ENCODE results near the gene IGFL1. TPM values are rescaled to one million over a fixed set of nuclear protein-coding genes. Genes with fewer than 3 reads are reported as not detected.
"Not testable (repeated sequence)": the region's sequence is repeated elsewhere in the genome, so short reads cannot be mapped to it uniquely, and the experiment has no call there.

IGFL1 gene
- total and polyA plus RNA-seq, 2 donors, result 0.11 TPM; not detected in 1

DNA sequence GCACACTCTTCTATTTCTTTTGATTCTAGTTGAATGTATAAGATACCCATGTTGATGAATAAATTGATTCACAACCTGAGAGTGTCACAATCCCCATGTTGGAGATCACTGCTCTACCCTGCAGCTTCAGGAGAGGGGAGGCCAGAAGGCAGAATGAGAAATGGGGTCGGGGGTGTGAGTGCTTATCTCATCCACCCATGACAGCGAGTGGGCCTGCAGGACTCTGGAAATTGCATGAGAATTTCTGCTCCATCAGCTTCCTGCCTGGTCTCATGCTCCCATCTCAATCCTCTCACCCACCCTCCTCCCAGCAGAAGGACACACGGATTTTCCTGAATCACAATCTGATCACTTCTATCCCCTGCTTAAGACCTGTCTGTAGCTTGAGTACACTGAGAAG is 22.9 kb upstream of the IGFL1 start:
- no peak overlapping the region for H3K4me3 ChIP-seq (ENCODE audit: low read depth, low read length)
- no peak overlapping the region for H3K27ac ChIP-seq (ENCODE audit: low read depth)
- no peaks in the 10 kb centered on the region for H3K4me1 ChIP-seq (ENCODE audit: insufficient read depth)
- DNase-seq (ENCODE audit: extremely low spot score), result no peak
- no peaks in the 10 kb centered on the region for H3K36me3 ChIP-seq (ENCODE audit: insufficient read depth)
- WGBS, result 60% methylated on average over 3 of the region's 3 CpGs

DNA sequence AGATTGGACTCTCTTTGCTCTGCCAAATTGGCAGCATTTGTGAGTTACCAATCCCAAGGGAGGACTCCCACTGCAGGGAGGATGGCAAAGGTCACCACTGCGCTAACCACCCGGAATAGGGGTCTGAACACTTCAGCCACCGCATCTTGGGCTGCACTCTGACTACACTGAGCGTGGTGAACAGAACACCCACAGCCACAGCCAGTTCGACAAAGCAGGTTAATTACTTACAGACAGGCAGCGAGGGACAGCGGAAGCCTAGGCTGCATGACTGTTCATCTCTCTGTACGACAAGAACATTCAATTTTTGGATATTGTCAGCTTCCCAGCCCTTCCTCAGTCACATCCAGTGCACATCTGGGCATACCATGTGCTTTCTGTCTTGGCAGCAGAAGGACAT is 21.7 kb upstream of the IGFL1 start:
- not testable (repeated sequence) for H3K36me3 ChIP-seq (ENCODE audit: insufficient read depth); H3K4me1 ChIP-seq (ENCODE audit: insufficient read depth); H3K4me3 ChIP-seq (ENCODE audit: low read depth, low read length); H3K27ac ChIP-seq (ENCODE audit: low read depth); DNase-seq (ENCODE audit: extremely low spot score)
- WGBS, result 80% methylated on average over 6 of the region's 8 CpGs

DNA sequence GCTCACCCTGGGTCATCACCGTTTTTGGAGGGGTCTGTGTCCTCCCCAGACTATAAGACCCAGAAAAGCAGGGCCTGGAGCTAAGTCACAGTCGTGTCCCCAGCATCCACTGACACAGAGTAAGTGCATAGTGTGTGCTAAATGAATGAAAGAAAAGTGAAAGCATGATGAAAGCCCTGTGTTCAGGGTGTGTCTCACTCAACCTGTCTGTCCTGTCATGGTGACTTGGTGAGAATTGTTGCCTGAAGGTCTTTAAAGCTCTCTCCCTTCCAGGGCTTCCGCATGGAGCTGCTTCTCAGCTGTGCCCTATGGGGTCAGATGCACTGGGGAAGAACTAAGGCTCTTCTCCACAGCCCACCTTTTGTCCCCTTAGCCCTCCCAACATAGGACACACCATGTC is 20.5 kb upstream of the IGFL1 start:
- H3K4me1 ChIP-seq (ENCODE audit: insufficient read depth), result no peaks in the 10 kb centered on the region
- no peak for DNase-seq (ENCODE audit: extremely low spot score)
- H3K4me3 ChIP-seq (ENCODE audit: low read depth, low read length), result no peak overlapping the region
- WGBS, result 54% methylated on average over 3 of the region's 3 CpGs
- no peaks in the 10 kb centered on the region for H3K36me3 ChIP-seq (ENCODE audit: insufficient read depth)
- H3K27ac ChIP-seq (ENCODE audit: low read depth), result no peak overlapping the region

DNA sequence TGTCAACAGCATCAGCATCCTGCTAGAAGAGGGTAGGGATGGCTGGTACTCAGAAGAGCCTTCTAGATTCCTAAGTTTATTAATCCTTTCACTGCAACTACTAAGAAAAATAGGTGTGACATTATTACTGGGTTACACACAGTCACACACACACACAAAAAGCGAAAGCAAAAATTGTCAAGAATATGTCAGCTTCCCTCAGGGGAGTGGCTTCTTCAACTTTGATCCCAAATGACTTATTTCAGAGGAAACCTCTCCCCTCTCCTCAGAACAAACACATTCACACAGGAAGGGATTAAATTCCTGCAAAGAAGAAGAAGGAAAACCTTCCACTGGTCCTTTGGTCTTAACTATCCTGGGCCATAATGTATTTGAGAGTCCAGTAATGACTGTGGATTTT is 20.1 kb upstream of the IGFL1 start:
- no peak for DNase-seq (ENCODE audit: extremely low spot score)
- WGBS, result 81% methylated on average over 1 of the region's 1 CpG
- Histone ChIP-seq H3K36me3 (ENCODE audit: insufficient read depth) (no peaks in the 10 kb centered on the region), H3K4me1 (ENCODE audit: insufficient read depth) (no peaks in the 10 kb centered on the region), H3K27ac (ENCODE audit: low read depth) (no peak overlapping the region), H3K4me3 (ENCODE audit: low read depth, low read length) (no peak overlapping the region)

DNA sequence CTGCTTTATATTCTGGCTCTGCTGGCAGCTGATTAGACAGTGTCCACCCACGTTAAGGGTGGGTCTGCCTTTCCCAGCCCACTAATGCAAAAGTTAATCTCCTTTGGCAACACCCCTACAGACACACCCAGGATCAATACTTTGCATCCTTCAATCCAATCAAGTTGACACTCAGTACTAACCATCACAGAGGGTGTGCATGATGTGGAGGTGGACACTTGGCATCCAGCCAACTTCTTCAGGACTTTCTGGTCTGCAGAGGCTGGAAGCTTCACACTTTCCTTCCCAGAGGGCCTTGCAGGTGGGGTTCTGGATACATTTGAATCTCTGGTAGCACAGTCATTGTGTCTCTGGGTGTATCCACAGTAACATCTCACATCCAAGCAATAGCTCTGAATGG is 18.9 kb upstream of the IGFL1 start:
- no peaks in the 10 kb centered on the region for H3K4me1 ChIP-seq (ENCODE audit: insufficient read depth)
- no peaks in the 10 kb centered on the region for H3K36me3 ChIP-seq (ENCODE audit: insufficient read depth)
- no peak overlapping the region for H3K27ac ChIP-seq (ENCODE audit: low read depth)
- DNase-seq (ENCODE audit: extremely low spot score), result no peak
- WGBS, result 42% methylated on average over 1 of the region's 1 CpG
- no peak overlapping the region for H3K4me3 ChIP-seq (ENCODE audit: low read depth, low read length)

DNA sequence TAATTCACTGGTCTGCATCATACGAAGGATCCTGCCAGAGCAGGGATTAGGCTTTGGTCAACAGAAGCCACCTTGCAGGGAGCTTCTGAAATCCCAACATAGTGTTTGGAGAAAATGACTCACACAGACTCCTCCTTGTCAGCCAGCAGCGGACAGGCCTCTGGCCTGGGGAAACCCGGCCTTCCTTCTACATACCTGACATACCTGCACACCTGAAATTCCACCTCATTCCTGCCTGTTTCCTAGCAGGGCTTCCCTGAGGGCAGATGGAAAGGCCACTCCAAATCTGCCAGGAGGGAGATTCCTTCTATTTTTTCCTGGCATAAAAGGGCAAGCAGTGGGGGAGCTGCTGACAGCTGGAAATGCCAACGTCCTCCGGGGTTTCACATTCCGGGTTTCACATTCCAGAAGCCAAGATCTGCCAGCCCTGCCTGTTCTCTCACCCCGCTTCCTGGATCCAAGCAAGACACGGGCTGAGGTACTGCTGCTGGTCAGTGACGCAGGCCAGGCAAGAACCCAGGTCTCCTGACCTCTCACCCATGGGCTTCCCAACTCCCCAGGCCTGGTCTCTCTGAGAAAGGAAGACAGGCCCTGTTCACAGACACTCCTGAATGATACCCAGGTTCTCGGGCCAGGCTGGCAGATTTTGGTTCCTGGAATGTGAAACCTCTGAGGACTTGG is 18.2 kb upstream of the IGFL1 start:
- Histone ChIP-seq H3K4me3 (ENCODE audit: low read depth, low read length) (no peak overlapping the region), H3K27ac (ENCODE audit: low read depth) (no peak overlapping the region), H3K4me1 (ENCODE audit: insufficient read depth) (no peaks in the 10 kb centered on the region), H3K36me3 (ENCODE audit: insufficient read depth) (no peaks in the 10 kb centered on the region)
- 39% methylated on average over 10 of the region's 10 CpGs for WGBS
- no peak for DNase-seq (ENCODE audit: extremely low spot score)

DNA sequence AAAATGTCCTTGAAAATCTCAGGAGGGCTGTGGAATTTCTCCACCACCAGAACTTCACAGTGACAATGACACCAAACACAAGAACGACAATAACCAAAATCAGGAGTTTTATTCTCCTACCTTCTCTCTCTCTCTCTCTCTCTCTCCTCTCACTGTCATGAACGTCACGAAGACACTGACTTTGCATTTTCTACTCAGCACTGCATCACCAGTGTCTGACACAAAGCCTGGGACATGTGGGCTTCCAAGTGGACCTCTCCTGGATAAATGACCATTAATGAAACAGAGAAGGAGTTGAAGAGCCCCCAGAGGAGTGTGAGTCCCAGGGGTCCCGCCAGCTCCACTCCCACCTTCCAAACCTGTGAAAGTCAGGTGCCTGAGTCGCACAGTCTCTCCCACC is 16.9 kb upstream of the IGFL1 start:
- H3K36me3 ChIP-seq (ENCODE audit: insufficient read depth); DNase-seq (ENCODE audit: extremely low spot score); H3K27ac ChIP-seq (ENCODE audit: low read depth); H3K4me1 ChIP-seq (ENCODE audit: insufficient read depth); H3K4me3 ChIP-seq (ENCODE audit: low read depth, low read length): not testable (repeated sequence)
- 74% methylated on average over 5 of the region's 5 CpGs for WGBS

DNA sequence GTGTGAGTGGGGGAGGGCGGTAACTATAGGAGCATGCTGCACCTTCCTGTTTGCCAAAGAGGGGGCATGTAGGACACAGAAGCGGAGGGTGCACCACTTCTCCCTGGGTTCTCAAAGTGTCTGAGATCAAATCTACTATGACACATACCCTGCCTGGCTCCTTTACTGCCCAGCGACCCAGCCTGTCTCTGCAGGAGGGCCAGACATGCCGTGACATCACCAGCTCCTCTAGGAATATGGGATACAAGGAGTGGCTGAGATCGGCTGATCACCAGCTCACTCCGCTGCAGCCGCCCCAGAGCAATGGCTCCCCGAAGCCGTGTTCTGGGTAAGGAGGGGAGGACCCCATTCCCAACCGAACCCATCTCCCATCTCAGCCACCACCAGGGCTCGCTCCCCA is 16.4 kb upstream of the IGFL1 start:
- no peak for DNase-seq (ENCODE audit: extremely low spot score)
- no peaks in the 10 kb centered on the region for H3K4me1 ChIP-seq (ENCODE audit: insufficient read depth)
- WGBS, result 81% methylated on average over 11 of the region's 11 CpGs
- no peaks in the 10 kb centered on the region for H3K36me3 ChIP-seq (ENCODE audit: insufficient read depth)
- no peak overlapping the region for H3K27ac ChIP-seq (ENCODE audit: low read depth)
- no peak overlapping the region for H3K4me3 ChIP-seq (ENCODE audit: low read depth, low read length)

DNA sequence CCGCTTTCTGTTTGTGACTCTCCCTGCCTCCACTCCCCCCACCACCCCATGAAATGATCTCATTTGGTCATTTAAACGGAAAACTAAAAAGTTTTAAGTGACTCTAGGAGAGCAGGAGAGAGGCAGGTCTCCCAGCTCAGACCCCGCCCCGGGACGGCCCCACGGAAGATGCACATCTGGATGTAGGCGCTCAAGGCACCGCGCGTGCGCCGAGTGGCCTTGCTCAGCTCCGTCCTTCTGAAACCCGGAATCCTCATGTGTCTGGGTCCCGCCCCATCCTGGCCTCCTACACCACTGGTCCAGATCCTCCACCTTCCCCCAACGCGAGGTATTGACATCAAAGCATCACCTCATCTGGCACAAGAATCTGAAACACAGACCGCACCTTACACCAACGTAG is 15.7 kb upstream of the IGFL1 start:
- no peak for DNase-seq (ENCODE audit: extremely low spot score)
- H3K36me3 ChIP-seq (ENCODE audit: insufficient read depth), result no peaks in the 10 kb centered on the region
- H3K4me1 ChIP-seq (ENCODE audit: insufficient read depth), result no peaks in the 10 kb centered on the region
- no peak overlapping the region for H3K4me3 ChIP-seq (ENCODE audit: low read depth, low read length)
- WGBS, result 88% methylated on average over 19 of the region's 19 CpGs
- no peak overlapping the region for H3K27ac ChIP-seq (ENCODE audit: low read depth)

DNA sequence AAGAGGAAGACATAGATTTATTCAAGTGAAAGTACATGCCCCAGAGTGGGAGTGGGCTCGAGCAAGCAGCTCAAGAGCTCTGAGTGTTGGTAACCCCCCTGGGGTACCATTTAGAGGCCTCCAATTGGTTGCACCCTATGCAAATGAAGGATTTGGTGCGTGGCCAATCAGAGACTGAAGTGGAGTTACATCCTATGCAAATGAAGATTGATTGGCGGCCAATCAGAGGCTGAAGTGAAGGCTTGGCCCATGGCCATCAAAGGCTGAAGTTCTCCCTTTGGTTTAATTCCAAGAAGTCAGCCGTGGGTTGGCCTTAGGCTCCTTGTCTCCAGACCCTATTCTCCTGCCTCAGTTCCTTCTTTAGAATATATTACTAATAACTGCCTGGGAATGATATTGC is 12.9 kb upstream of the IGFL1 start:
- Histone ChIP-seq H3K36me3 (ENCODE audit: insufficient read depth) (no peaks in the 10 kb centered on the region), H3K4me1 (ENCODE audit: insufficient read depth) (no peaks in the 10 kb centered on the region), H3K4me3 (ENCODE audit: low read depth, low read length) (no peak overlapping the region), H3K27ac (ENCODE audit: low read depth) (no peak overlapping the region)
- WGBS, result 59% methylated on average over 4 of the region's 4 CpGs
- no peak for DNase-seq (ENCODE audit: extremely low spot score)

DNA sequence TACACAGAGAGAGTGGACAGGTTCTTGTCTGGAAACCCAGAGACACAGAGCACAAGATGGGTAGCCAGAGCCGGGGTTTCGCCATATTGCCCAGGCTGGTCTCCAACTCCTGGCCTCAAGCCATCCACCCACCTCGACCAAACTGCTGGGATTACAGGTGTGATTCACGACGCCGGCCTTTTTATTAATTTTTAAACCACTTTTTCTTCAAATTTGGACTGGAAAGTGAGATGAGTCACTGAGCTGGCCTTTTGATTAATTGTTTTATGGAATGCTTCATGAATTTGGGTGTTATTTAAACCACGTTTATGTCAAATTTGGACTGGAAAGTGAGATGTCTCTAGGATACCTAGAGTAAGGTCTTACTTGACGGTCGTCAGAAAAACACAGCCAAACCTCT is 12.1 kb upstream of the IGFL1 start:
- WGBS, result 84% methylated on average over 9 of the region's 9 CpGs
- no peak for DNase-seq (ENCODE audit: extremely low spot score)

DNA sequence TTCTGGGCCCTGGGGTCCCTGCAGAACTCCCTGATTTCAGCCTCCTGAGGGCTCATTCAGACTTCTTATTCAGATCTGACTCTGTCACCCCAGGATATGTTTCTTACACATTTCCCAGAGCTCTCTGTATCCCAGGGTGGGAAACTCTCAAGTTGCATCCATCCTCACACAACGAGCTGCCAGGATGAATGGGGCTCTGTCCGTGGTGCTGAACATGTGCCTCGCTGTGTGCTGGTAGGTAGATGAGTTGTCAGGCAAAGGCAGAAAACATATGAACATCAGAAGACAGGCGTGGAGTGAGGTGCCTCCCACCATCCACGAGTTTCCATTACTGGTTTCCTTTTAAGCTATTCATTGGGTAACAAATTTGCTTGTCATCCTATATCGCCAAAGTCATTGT is 11.4 kb upstream of the IGFL1 start:
- H3K4me1 ChIP-seq (ENCODE audit: insufficient read depth), result no peaks in the 10 kb centered on the region
- DNase-seq (ENCODE audit: extremely low spot score), result no peak
- 15% methylated on average over 6 of the region's 6 CpGs for WGBS
- H3K36me3 ChIP-seq (ENCODE audit: insufficient read depth), result no peaks in the 10 kb centered on the region
- H3K27ac ChIP-seq (ENCODE audit: low read depth), result no peak overlapping the region
- H3K4me3 ChIP-seq (ENCODE audit: low read depth, low read length), result no peak overlapping the region

More for the DNA sequence above, 12.1 kb upstream of the IGFL1 start:
- Histone ChIP-seq H3K27ac (ENCODE audit: low read depth) (no peak overlapping the region), H3K4me1 (ENCODE audit: insufficient read depth) (no peaks in the 10 kb centered on the region), H3K4me3 (ENCODE audit: low read depth, low read length) (no peak overlapping the region), H3K36me3 (ENCODE audit: insufficient read depth) (no peaks in the 10 kb centered on the region)

DNA sequence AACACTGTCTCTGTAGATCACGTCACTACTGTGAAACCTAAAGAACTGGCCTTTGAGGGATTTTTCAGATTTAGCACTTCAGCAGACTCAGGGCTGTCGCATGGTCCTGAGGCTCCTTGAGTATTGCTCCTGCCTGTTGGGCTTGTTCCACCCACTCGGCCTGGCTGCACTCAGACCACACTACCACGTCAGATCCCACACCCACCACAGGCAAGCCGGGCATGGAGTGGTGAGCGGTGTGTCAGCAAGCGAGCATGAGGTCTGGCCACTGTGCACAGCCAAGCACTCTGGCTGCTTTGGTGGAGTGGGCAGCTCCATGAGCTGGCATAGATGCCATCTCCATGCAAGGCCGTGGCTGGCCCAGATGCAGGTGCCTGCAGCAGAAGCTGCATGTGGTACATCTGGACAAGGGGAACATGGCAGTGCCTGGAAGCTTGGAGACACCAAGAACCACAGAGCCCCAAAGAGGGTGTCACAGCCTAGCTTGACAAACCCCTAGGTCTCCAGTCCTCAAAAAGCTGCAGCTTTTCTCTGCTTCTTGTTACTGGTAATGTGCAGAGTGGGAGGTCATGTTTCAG is 9.4 kb upstream of the IGFL1 start:
- 81% methylated on average over 8 of the region's 8 CpGs for WGBS
- Histone ChIP-seq H3K36me3 (ENCODE audit: insufficient read depth) (no peaks in the 10 kb centered on the region), H3K4me1 (ENCODE audit: insufficient read depth) (no peaks in the 10 kb centered on the region), H3K4me3 (ENCODE audit: low read depth, low read length) (no peak overlapping the region), H3K27ac (ENCODE audit: low read depth) (no peak overlapping the region)
- DNase-seq (ENCODE audit: extremely low spot score), result no peak

DNA sequence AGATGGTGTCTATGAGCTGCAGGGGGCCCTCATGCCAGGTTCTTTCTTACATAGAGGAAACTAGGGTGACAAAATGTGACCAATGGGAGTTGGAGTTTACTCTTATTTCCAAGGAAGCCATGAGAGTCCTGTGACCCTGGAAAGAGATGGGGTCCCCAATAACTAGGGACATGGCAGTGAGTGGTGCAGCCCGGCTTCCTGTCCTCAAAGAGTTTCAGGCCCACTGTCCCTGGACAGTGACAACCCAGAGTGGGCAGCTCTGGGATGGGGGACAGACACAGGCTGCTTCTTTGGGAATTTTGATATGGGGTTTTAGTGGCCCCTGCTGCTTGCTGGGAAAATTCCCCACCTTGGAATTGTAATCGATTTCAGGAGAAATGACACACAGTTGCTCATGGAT is 8.4 kb upstream of the IGFL1 start:
- no peak for DNase-seq (ENCODE audit: extremely low spot score)
- 83% methylated on average over 2 of the region's 2 CpGs for WGBS
- H3K4me3 ChIP-seq (ENCODE audit: low read depth, low read length), result no peak overlapping the region
- H3K36me3 ChIP-seq (ENCODE audit: insufficient read depth), result no peaks in the 10 kb centered on the region
- no peak overlapping the region for H3K27ac ChIP-seq (ENCODE audit: low read depth)
- no peaks in the 10 kb centered on the region for H3K4me1 ChIP-seq (ENCODE audit: insufficient read depth)
